HG02981 (cell line): ENCODE results near the gene MLXIP.
"Not testable (repeated sequence)": the region's sequence is repeated elsewhere in the genome, so short reads cannot be mapped to it uniquely, and the experiment has no call there.

Experiments used
- ATAC-seq: cut with Tn5 transposase; IDR thresholded peaks from one replicate; pipeline ENCODE4 v1.9.1; 2021; ENCODE audit warnings: mild to moderate bottlenecking, moderate library complexity; ENCODE audit not compliant: unreplicated experiment

MLXIP gene, protein sequence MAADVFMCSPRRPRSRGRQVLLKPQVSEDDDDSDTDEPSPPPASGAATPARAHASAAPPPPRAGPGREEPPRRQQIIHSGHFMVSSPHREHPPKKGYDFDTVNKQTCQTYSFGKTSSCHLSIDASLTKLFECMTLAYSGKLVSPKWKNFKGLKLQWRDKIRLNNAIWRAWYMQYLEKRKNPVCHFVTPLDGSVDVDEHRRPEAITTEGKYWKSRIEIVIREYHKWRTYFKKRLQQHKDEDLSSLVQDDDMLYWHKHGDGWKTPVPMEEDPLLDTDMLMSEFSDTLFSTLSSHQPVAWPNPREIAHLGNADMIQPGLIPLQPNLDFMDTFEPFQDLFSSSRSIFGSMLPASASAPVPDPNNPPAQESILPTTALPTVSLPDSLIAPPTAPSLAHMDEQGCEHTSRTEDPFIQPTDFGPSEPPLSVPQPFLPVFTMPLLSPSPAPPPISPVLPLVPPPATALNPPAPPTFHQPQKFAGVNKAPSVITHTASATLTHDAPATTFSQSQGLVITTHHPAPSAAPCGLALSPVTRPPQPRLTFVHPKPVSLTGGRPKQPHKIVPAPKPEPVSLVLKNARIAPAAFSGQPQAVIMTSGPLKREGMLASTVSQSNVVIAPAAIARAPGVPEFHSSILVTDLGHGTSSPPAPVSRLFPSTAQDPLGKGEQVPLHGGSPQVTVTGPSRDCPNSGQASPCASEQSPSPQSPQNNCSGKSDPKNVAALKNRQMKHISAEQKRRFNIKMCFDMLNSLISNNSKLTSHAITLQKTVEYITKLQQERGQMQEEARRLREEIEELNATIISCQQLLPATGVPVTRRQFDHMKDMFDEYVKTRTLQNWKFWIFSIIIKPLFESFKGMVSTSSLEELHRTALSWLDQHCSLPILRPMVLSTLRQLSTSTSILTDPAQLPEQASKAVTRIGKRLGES

DNA sequence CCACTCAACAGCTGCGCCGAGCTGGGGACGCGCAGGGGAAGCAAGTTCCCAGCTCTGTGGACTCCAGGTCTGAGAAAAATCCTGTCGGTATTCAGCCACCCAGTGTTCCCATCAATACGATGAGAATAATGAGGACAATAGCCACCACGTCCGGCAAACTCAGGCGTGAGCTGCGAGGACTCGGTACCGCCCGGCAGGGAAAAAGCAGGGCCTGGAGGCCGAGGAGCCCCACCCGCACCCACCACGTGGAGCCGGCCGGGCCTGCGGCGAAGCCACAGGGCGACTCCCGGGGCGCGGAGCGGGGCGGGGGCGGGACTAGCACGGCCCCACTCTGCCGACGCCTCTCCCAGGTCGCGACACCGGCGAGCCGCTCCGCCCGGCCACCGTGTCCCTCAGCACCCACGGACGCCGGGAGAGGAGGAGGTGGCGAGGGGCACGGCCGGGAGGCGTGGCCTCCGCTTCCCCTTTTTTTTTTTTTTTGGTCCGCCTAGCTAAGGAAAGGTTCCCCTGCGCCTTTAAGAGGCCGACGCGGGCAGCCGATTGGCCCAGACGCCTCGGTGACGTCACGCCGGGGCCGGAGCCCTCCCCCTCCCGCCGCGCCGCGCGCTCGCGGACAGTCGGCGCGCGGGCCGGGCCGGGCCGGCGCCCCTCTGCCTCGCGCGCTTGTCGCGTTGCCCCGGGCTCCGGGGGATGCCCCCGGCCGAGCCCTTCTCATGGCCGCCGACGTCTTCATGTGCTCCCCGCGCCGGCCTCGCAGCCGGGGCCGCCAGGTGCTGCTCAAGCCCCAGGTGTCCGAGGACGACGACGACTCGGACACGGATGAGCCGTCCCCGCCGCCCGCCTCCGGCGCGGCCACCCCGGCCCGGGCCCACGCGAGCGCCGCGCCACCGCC is at the start of gene MLXIP:
MLXIP (plus strand) TSS at position 616 of the 892 bp plus-strand sequence; CDS start at position 714, 98 bp downstream.
- ATAC-seq = peak; percentile 65

DNA sequence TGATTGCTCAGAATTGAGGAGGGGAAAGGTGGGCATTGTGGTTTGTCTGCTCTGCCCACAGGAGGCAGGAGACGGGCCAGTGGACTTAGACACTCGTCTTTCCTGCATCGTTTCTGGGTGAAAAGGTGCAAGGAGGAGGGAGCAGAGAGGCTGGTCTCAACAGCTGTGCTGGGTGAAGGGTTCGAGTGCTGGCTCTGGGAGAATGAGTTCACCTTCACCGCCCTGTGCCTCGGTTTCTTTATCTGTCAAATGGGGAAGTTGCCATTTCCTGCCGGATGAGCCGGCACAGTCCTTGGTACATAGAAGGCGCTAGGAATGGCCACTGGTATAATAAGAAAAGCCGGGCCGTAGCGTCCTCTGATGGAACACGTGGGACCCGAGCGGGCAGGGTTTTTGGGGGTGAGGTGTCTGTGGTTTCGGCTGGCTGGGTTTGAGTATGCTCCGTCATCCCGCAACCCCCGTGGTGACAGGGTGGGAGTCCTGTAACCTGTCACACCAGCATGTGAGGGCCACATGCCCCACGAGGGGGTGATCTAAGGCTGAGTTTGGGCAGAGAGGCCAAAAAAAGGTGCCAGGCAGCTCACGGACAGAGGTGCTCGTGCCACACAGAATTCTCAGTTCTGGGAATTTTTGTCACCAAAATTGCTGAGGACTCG is 49.5 kb upstream of the MLXIP start:
- ATAC-seq = peak; percentile 52

DNA sequence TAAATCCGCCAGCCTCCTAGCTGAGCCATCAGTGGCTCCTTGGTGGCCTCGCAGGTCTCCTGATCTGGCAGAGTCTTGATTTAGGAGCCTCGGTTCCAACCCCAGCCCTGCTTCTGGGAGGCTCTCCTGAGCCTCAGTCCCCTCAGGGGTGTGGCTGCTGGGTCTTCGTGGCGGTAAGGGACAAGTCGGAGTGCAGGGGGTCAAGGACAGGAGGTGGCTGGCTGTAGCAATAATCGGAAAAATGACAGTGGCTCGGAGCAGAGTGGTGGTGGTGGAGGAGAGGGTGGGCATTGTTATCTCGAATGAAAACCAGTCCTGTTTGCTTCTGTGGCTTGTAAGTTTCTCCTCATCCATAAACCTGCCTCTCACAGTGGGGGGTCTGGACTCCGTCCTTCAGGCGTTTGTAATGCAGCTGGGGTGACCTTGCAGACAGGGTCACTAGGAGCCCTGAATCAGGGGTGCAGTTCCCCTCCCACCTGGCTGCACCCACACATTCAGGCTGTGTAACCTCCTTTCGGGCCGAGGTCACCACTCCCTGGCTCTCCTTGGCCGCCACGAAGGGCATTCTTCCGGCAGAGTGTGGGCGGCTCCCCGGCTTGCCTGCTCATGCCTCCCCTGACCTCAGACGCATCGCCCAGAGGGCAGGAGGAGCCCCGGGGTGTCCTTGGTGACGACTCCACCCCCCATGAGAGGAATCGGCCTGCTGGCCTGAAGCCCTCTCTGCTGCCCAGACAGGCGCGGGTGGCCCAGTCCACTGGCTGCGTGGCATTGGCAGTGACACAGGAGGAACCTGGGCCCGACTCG is 48.7 kb upstream of the MLXIP start:
- ATAC-seq = no peak

DNA sequence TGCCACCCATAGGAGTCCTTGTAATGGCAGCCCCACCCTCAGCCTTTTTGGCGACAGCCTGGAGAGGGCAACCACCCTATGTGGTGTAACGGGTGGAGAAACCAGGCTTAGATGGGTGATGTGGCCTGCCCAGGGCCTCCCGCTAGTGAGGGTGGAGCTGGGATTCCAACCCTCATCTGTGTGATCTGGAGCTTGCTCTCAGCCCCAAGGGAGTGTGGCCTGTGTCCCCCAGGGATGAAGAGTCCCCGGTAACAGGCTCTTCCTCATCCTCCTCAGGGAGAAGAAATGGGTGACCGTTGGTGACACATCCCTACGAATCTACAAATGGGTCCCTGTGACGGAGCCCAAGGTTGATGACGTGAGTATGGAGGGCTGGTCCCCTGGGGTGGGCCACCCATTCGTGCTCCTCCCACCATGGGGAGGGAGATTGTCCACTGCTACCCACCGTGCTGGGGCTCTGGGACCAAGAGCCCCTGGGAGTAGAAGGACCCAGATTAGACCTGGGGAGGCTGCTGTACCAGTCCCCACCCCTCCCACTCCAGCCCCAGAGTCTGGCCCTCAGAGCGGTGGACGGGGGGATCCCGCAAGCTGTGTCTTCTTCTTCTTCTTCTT is 48.0 kb upstream of the MLXIP start:
- no peak for ATAC-seq

DNA sequence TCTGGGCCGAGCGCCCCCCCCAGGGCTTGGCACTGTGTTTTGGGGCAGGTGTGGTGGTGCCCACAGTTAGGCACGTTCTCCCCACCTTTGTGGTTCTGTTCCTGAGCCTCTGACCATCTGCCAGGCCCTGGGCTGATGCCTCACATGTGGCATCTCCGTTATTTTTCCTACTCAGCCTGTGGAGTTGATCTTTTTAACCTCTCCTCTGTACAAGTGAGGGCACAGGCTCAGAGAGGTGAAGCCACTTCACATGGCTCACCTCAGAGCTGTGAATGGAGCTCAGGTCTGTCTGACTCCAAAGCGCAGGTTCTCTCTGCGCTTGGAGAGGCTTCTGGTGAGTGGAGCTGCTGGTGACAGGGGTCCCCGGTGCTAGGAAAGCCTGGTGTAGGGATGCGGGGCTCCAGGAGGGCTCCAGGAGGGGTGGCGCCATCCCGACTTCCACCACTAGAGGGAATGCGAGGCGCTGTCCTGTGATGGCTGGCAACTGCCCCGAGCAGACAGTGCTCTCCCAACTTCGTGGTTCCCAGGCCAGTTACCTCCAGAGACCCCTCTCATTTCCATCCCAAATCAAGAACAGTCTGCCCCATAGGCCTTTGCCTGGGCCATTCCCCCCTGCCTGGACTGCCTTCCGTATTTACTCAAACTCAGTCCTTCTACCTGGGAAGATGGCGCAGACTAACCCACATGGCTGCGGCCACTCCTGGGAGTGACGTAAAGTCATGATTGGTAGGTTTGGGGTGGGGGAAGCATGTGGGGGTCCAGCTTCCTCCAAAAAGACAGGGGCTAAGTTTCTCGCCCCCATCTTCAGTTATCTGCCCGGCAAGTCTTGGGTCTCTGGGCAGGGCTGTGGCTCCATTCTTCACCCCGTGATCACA is 47.0 kb upstream of the MLXIP start:
- ATAC-seq = no peak

DNA sequence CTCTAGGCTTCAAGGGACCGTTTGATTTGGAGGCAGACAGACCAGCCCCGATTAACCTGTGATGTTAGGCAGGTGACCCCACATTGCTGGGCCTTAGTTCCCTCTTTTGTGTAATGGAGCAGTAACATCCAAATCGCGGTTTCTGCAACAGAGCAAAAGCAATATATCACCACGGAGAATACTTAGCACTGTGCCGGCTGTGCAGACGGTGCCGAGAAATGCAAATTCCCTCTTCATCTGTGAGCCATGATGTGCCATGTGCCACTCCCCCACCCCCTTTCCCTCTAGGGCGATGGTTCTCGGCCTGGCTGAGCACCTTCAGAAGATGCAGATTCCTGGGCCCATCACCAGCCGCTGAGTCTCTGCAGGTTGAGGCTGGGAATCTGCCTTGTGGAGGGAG is 46.0 kb upstream of the MLXIP start:
- ATAC-seq = no peak

DNA sequence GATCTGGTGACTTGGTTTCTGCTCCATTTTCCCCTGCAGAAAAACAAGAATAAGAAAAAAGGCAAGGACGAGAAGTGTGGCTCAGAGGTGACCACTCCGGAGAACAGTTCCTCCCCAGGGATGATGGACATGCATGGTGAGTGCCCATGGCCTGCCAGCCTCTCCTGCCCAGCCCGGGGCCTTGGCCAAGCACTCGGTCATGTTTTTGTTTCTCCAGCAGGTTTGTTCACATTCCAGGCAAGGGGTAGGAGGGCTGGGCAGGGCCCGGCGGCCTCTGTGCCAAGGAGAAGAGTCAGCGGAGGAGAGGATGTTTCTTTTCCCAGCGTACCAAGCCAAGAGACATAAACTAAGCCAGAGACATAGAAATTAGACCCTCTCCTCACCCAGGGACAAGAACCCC is 43.3 kb upstream of the MLXIP start:
- ATAC-seq = no peak

DNA sequence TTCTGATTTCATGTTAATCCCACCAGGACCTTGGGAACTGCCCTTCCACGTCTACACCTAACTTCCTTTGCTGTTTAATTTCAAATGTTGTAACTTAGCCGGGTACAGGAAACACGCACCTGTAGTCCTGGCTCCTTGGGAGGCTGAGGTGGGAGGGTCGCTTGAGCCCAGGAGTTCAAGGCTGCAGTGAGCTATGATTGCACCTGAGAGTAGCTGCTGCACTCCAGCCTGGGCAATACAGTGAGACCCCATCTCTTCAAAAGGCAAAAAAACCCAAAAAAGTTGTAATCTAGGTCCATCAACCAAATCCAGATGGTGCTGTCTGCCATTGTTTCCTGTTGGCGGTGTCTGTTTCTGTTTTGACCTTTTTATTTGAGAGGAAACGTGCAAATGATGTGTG is 42.4 kb upstream of the MLXIP start:
- ATAC-seq = no peak

DNA sequence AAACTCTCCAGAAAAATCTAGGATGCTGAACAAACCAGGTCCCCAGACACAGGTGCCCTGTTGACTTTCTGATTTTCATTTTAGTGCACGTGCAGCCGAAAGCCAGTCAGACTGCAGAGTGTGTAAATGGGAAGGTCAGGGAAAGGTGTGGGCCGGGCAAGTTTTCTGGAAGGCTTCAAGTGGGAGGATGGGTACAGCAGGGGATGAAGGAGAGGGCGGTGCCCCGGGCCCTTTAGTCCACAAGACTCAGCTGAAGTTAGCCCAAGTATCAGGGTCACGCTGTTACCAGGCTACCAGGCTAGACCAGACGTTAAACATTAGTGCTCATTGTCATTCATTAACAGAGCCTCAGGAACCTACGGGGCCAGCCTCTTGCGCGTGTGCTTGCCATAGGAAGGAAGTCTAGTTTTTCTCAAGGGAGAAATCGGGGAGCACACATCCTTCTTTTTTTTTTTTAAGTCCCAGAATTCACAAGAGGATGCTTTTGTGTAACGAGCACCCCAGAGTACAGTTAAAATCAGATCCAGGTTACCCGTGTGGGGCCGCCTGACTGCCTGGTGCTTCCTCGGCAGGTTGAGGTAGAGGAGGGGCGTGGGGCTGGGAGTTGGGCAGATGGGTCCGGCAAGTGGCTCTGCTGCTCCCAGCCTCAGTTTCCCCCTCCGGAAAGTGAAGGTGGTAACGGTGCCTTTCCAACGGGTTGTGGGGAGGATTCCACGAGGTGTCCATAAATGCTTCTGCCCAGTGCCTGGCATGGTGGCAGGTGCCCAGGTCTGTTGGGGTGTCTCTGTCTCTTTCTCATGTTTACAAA is 37.8 kb upstream of the MLXIP start:
- ATAC-seq = no peak

DNA sequence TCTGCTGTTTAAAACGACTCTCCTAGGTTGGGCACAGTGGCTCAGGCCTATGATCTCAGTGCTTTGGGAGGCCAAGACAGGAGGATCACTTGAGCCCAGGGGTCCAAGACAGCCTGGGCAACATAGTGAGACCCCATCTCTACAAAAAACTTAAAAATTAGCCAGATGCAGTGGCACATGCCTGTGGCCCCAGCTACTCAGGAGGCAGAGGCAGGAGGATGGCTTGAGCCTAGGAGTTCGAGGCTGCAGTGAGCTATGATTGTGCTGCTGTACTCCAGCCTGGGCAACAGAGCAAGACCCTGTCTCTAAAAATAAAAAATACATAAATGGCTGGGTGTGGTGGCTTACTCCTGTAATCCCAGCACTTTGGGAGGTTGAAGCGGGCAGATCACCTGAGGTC is 37.1 kb upstream of the MLXIP start:
- ATAC-seq = not testable (repeated sequence)

DNA sequence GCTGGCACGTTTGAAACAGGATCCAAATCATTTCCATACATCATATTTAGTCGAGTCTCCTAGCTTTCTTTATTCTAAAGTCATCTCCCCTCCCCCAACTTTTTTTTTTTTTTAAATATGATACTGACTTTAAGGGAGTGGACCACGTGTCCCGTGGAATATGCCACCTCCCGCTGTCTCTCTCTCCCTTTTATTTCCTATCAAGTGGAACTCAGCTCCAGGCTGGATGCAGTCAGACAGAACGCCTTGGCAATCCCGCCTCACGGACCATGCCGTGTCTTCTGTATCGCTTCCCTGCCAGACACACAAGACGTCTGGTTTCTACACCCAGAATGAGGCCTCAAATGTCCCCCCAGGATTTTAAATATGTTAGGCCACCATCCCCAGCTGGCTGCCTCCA is 35.6 kb upstream of the MLXIP start:
- no peak for ATAC-seq

DNA sequence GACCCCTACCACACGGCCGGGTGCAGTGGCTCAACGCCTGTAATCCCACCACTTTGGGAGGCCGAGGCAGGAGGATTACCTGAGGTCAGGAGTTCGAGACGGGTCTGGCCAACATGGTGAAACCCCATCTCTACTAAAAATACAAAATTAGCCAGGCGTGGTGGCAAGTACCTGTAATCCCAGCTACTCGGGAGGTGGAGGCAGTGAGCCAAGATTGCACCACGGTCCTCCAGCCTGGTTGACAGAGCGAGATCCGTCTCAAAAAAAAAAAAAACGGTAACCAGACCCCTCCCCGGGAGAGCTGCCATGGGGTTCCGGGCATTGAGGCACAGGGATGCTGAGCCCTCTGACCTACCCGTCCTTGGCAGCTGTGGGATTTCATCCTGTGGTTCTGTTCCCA is 35.1 kb upstream of the MLXIP start:
- ATAC-seq = no peak

DNA sequence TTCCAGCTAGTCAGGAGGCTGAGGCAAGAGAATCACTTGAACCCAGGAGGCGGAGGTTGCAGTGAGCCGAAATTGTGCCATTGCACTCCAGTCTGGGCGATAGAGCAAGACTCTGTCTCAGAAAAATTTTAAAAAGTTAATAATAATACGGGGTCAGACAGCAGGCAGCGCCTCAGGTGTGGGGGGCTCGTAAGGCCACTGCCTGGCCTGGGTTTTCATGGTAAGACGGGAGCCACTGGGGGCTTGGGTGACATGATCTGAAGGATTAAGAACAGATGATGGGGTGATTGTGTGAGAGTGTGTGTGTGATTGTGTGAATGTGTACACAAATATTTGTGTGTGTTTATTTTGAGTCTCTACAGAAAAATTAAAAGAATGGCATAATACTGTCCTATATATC is 33.3 kb upstream of the MLXIP start:
- ATAC-seq = no peak

DNA sequence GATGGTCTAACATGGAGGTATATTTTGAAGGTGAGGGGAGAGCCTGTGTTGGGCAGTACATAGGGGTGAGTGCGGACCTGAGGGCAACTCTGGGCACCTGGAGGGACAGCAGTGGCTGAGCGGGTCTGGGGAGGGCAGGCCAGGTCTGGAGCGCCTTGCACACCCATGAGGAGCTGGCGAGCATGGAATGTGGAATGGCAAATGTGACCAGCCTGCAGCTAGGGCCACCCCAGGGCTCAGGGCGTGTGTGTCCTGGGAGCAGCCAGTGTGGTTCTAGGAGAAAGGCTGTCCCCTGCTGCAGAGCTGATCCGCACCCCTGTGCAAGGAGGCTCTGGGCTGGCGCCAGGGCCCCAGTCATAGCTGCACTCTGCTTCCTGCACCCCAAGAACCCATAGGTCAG is 32.4 kb upstream of the MLXIP start:
- no peak for ATAC-seq

DNA sequence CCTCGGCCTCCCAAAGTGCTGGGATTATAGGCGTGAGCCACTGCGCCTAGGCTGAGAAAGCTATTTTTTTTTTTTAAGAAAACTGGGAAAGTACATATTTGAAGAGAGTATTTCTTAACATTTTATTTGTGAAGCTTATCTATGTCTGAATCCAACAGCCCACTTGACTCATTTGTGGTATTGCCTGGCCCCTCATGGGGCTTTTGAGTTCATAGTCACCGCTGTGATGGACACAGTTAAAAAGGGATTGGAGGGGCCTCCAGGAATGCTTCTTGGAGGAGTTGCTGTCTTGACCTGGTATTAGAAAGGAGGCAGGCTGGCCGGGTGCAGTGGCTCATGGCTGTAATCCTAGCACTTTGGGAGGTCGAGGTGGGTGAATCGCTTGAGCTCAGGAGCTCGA is 30.4 kb upstream of the MLXIP start:
- no peak for ATAC-seq

DNA sequence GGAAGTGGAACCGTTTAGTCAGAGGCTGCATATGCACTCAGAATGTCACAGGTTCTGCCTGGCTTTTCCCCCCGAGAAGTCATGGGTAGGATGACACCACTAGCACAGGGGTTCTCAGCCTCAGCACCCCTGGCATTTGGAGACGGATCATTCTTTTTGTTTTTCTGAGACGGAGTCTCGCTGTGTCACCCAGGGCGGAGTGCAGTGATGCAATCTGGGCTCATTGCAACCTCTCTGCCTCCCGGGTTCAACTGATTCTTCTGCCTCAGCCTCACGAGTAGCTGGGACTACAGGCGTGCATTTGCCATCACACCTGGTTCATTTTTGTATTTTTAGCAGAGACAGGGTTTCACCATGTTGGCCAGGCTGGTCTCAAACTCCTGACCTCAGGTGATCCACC is 28.7 kb upstream of the MLXIP start:
- ATAC-seq = no peak

DNA sequence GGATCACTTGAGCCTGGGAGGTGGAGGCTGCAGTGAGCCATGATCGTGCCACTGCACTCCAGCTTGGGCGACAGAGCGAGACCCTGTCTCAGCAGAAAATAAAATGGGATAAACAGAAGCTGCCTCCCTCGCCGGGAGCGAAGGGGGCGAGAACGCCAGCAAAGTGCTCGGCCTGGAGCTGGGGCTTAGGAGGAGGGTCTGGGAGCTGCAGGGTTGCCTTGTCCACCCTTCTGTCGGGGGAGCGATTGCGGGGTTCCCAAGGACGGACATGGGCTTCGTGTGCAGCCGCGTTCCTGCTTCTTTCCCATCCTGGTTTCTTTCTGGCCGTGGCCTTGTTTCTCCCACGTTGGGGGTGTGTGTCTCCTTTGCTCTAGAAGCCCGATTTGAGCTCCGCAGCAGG is 27.9 kb upstream of the MLXIP start:
- no peak for ATAC-seq
